LNCaP clone FGC (cell line): ENCODE data around the gene UTP3.

Source experiments
- DNase-seq: peaks from one replicate; pipeline ENCODE4 v3.0.0-alpha.2; 2011; ENCODE audit warnings: low read depth
- H3K4me3 ChIP-seq: 2 replicates; pipeline ENCODE4 v1.5.1; 2011; ENCODE audit warnings: mild to moderate bottlenecking, low read depth, low read length, control low read depth
- CTCF ChIP-seq: IDR thresholded peaks from 2 replicates; pipeline ENCODE4 v1.5.1; 2012; ENCODE audit warnings: mild to moderate bottlenecking; ENCODE audit not compliant: control insufficient read depth, insufficient read depth; ENCODE audit errors: extremely low read depth

Gene UTP3

GRCh38 chr4:70711599-70711998, 23.3 kb downstream of the UTP3 start:
- H3K4me3 ChIP-seq: no peak overlapping the region
- no peak for DNase-seq
- TF ChIP-seq CTCF: no peak

GRCh38 chr4:70712150-70712549, 23.8 kb downstream of the UTP3 start:
- no peak overlapping the region for H3K4me3 ChIP-seq
- no peak for DNase-seq
- TF ChIP-seq CTCF: no peak

- TF ChIP-seq CTCF: no peak
- DNase-seq: no peak
- no peak overlapping the region for H3K4me3 ChIP-seq
Measured at GRCh38 chr4:70712604-70713452, 24.5 kb downstream of the UTP3 start.

- H3K4me3 ChIP-seq: no peak overlapping the region
- TF ChIP-seq CTCF: no peak
- no peak for DNase-seq
Measured at GRCh38 chr4:70713453-70714078, 25.2 kb downstream of the UTP3 start.

GRCh38 chr4:70714079-70714887, 26.0 kb downstream of the UTP3 start:
- no peak for TF ChIP-seq CTCF
- no peak for DNase-seq
- no peak overlapping the region for H3K4me3 ChIP-seq

GRCh38 chr4:70715097-70715496, 26.8 kb downstream of the UTP3 start:
- no peak for DNase-seq
- no peak overlapping the region for H3K4me3 ChIP-seq
- no peak for TF ChIP-seq CTCF
